GM18861 (cell line): Measurements from ENCODE around the gene AMHR2.
A peak's percentile ranks its signal among the peaks of the same experiment; 100 is the strongest.
"Not testable (repeated sequence)": the region's sequence is repeated elsewhere in the genome, so short reads cannot be mapped to it uniquely, and the experiment has no call there.

ENCODE experiments used
- ATAC-seq: cut with Tn5 transposase; IDR thresholded peaks from one replicate; pipeline ENCODE4 v1.9.1; 2021; ENCODE audit not compliant: unreplicated experiment

AMHR2 gene

GRCh38 chr12:53414756-53415417 lies 8.8 kb upstream of the AMHR2 start:
- ATAC-seq = no peak

- ATAC-seq = not testable (repeated sequence)
Measured at GRCh38 chr12:53415752-53416389, 7.8 kb upstream of the AMHR2 start.

- not testable (repeated sequence) for ATAC-seq
Measured at GRCh38 chr12:53417291-53417816, 6.3 kb upstream of the AMHR2 start.

GRCh38 chr12:53418221-53418620 lies 5.4 kb upstream of the AMHR2 start:
- no peak for ATAC-seq

- ATAC-seq = no peak
Measured at GRCh38 chr12:53419756-53420155, 3.9 kb upstream of the AMHR2 start.

GRCh38 chr12:53422247-53422646 lies 1.4 kb upstream of the AMHR2 start:
- ATAC-seq = not testable (repeated sequence)

GRCh38 chr12:53424626-53425514 lies 1.2 kb downstream of the AMHR2 start:
- no peak for ATAC-seq

GRCh38 chr12:53425515-53426150 lies 2.0 kb downstream of the AMHR2 start:
- no peak for ATAC-seq

GRCh38 chr12:53427905-53428594 lies 4.4 kb downstream of the AMHR2 start:
- no peak for ATAC-seq

GRCh38 chr12:53428741-53429140 lies 5.1 kb downstream of the AMHR2 start:
- ATAC-seq = no peak

- no peak for ATAC-seq
Measured at GRCh38 chr12:53430116-53430515, 6.5 kb downstream of the AMHR2 start.

GRCh38 chr12:53431187-53431586 lies 7.5 kb downstream of the AMHR2 start:
- ATAC-seq = no peak

GRCh38 chr12:53435326-53435725 lies 11.7 kb downstream of the AMHR2 start:
- ATAC-seq = not testable (repeated sequence)

GRCh38 chr12:53439582-53439981 lies 15.9 kb downstream of the AMHR2 start:
- ATAC-seq = not testable (repeated sequence)

GRCh38 chr12:53441040-53441833 lies 17.6 kb downstream of the AMHR2 start, which contains the start of gene PRR13:
Gene PRR13, plus strand, starts transcription at chr12:53441734. Its CDS starts 981 bp downstream, at chr12:53442715.
- peak; percentile 98 for ATAC-seq

GRCh38 chr12:53443955-53444354 lies 20.3 kb downstream of the AMHR2 start:
- no peak for ATAC-seq

GRCh38 chr12:53444593-53445325 lies 21.1 kb downstream of the AMHR2 start:
- ATAC-seq = not testable (repeated sequence)

GRCh38 chr12:53450936-53451335 lies 27.3 kb downstream of the AMHR2 start:
- ATAC-seq = no peak

GRCh38 chr12:53451661-53452158 lies 28.1 kb downstream of the AMHR2 start, which contains the start of gene PCBP2:
Gene PCBP2, plus strand, starts transcription at chr12:53452102. Its CDS starts 2,699 bp downstream, at chr12:53454801.
- peak; percentile 96 for ATAC-seq
